Left ventricle myocardium inferior (tissue), 1 donor: ENCODE measurements around the gene PTMA. TPM values are rescaled to one million over a fixed set of nuclear protein-coding genes. Genes with fewer than 3 reads are reported as not detected.
"Not testable (repeated sequence)": the region's sequence is repeated elsewhere in the genome, so short reads cannot be mapped to it uniquely, and the experiment has no call there.

ENCODE experiments used
- DNase-seq: peaks from one replicate; pipeline ENCODE4 v3.0.0-alpha.2; 2020
- H3K27ac ChIP-seq: fragments of 200-600 bp; replicated peaks from 2 replicates; pipeline ENCODE4 v1.8.0; 2021
- H3K27me3 ChIP-seq: fragments of 200-600 bp; 2 replicates; pipeline ENCODE4 v1.8.0; 2021; ENCODE audit warnings: low read depth
- H3K36me3 ChIP-seq: fragments of 200-600 bp; 2 replicates; pipeline ENCODE4 v1.8.0; 2021
- H3K4me1 ChIP-seq: fragments of 200-600 bp; 2 replicates; pipeline ENCODE4 v1.8.0; 2021
- H3K4me3 ChIP-seq: fragments of 200-600 bp; 2 replicates; pipeline ENCODE4 v1.8.0; 2021; ENCODE audit warnings: mild to moderate bottlenecking, moderate library complexity
- H3K9me3 ChIP-seq: fragments of 200-600 bp; replicated peaks from 2 replicates; pipeline ENCODE4 v1.8.0; 2021
- CTCF ChIP-seq: fragments of 200-600 bp; IDR thresholded peaks from 2 replicates; pipeline ENCODE4 v1.8.0; 2021; ENCODE audit warnings: antibody characterized with exemption, mild to moderate bottlenecking, borderline replicate concordance
- intact Hi-C: fragments of 100-400 bp; cut with micrococcal nuclease; formaldehyde crosslinking; loops from one replicate; pipeline ENCODE4 v1.11.0; 2022
- total RNA-seq: library from RNA; stranded (reverse); fragmentation: NEBNext Ultra II Directional; extraction: Animal tissue kit (Norgen Biotek cat#: 25700); gene quantifications from one replicate; pipeline ENCODE4 v1.2.1, GENCODE V29; 2021
- donor health status: DM: no; HTN: yes; CAD: no; lungs with severe emphysema.

PTMA gene
- total RNA-seq, 1 donor from 2014 or later, result 209 TPM

DNA sequence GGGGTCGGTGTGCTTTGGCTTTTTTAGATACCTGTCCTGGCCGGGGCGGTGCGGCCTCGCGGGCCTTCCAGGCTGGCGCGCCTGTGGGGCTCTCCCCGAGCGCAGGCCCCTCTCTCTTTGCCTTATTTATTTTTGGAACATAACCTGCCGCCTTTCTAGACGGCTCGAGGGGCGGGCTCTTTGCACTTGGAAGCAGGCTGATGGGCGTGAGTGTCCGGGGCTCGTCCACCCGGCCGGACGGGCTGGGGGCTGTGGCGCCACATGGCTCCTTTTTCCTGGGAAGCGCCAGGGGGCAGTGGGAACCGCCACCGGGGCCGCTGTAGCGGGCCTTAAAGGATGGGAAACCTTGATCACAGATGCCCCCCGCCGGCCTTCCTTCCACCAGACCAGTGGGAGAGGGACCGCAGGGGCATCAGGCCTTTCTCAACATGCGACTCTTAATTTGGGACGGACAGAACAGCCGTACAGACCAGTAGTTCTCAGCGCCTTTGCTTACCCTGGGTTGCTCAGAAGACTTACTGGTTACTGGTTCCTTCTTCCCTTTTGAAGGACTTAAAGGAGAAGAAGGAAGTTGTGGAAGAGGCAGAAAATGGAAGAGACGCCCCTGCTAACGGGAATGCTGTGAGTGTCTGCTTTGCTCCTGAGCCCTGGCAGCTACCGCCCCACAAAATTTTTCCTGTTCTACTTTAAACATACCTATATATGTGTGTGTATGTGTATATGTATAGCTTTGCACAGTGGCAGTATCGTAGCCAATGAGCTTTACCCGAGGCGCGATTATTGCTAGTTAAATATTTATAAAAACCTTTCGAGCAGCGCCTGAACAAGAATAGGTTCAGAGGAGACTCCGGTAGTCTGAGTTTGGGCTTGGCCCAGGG is 2.7 kb downstream of the PTMA start:
- intact Hi-C loops, result loop anchor here (2.0 kb wide), 1 partner anchor 34 kb away; no protein-coding TSS in a partner anchor
- Histone ChIP-seq H3K4me1 (peaks cover 78% of the 10 kb centered on the region), H3K27me3 (no peaks in the 10 kb centered on the region), H3K9me3 (no peaks in the 10 kb centered on the region), H3K27ac (peak overlapping the region; percentile 99), H3K36me3 (peaks cover 20% of the 10 kb centered on the region), H3K4me3 (peak overlapping the region; percentile 100)
- peak; percentile 44 for DNase-seq
- TF ChIP-seq CTCF, result no peak

- peaks cover 79% of the 10 kb centered on the region for H3K4me1 ChIP-seq
- TF ChIP-seq CTCF, result no peak
- no peaks in the 10 kb centered on the region for H3K27me3 ChIP-seq
- H3K4me3 ChIP-seq, result peak overlapping the region; percentile 100
- intact Hi-C loops, result loop anchor here (2.0 kb wide), 1 partner anchor 35 kb away; no protein-coding TSS in a partner anchor
- H3K27ac ChIP-seq, result peak overlapping the region; percentile 99
- no peak for DNase-seq
- H3K36me3 ChIP-seq, result peaks cover 20% of the 10 kb centered on the region
- H3K9me3 ChIP-seq, result no peaks in the 10 kb centered on the region
Observed at GRCh38 chr2:231711677-231712450, 3.5 kb downstream of the PTMA start.

DNA sequence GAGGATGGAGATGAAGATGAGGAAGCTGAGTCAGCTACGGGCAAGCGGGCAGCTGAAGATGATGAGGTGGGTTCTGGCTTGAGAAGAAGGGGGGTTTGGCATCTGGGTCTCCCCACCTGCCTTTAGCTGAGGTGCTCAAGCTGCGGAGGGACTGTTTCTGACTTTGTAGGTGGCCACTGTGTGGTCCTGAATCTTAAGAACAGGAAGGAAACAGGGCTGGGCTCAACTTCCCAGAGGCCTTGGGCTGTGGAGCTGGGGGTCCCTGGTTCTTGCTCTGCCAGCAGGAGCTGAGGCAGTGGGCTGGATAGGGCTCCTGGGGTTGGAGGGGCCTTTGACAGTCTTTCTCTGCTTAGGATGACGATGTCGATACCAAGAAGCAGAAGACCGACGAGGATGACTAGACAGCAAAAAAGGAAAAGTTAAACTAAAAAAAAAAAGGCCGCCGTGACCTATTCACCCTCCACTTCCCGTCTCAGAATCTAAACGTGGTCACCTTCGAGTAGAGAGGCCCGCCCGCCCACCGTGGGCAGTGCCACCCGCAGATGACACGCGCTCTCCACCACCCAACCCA is 4.2 kb downstream of the PTMA start:
- intact Hi-C loops, DNase-seq, H3K9me3 ChIP-seq, H3K27me3 ChIP-seq: not testable (repeated sequence)
- Histone ChIP-seq H3K4me1 (peaks cover 81% of the 10 kb centered on the region), H3K36me3 (peaks cover 20% of the 10 kb centered on the region), H3K4me3 (peak overlapping the region; percentile 100), H3K27ac (peak overlapping the region; percentile 99)

DNA sequence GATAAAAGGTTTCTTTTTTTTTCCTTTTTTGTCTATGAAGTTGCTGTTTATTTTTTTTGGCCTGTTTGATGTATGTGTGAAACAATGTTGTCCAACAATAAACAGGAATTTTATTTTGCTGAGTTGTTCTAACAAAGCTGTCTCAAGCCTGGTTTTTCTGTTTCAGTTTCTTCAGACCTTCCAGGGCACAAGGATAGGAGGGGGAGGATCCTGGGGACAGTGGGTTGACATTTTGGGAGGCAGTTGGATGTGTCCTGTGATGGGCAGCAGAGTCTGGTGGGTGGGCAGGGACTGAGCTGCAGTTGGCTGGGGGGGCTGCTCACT is 5.0 kb downstream of the PTMA start:
- peaks cover 20% of the 10 kb centered on the region for H3K36me3 ChIP-seq
- peak overlapping the region; percentile 75 for H3K27ac ChIP-seq
- DNase-seq, H3K9me3 ChIP-seq, H3K27me3 ChIP-seq, intact Hi-C loops: not testable (repeated sequence)
- peaks cover 83% of the 10 kb centered on the region for H3K4me1 ChIP-seq
- H3K4me3 ChIP-seq, result peak overlapping the region; percentile 4

- intact Hi-C loops, result no loop called here
- peak; percentile 96 for TF ChIP-seq CTCF
- Histone ChIP-seq H3K27me3 (no peaks in the 10 kb centered on the region), H3K4me3 (peak overlapping the region; percentile 4), H3K9me3 (no peaks in the 10 kb centered on the region), H3K36me3 (peaks cover 20% of the 10 kb centered on the region), H3K4me1 (peaks cover 78% of the 10 kb centered on the region), H3K27ac (peak overlapping the region; percentile 75)
- peak; percentile 87 for DNase-seq
Observed at GRCh38 chr2:231713730-231714638, 5.7 kb downstream of the PTMA start.
